ENCODE results near the gene KRTAP10-12. TPM values are rescaled to one million over a fixed set of nuclear protein-coding genes. Genes with fewer than 3 reads are reported as not detected.

The KRTAP10-12 gene
- total RNA-seq, 1 experiment from 2014 or later = not detected

DNA sequence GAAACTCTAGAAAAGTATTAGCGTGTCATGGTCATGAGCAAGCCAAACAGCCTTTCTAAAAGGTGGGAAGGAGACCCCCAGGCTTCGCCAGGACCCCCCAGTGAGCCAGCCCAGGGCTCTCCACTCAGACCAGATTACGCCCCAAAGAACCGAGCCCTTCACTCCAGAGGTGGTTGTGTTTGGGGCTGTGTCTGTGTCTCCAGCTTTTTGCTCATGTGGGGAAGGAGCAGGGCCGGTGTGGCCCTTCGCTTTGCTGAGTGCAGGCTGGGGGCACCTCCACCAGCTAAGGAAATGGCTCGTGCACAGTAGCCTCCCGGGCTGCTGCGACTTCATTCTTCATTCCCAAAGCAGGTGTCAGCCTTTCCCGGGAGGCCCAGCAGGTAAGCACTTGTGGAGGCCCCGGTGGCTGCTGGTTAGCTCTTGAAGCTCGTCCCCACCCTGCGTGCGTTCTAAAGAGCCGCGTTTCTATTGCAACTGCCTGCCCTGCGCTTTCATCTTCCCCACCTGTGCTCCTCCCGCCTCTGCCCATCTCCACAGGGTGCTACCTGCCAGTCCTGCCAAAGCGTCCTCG lies 13.9 kb downstream of the KRTAP10-12 start:
- Histone ChIP-seq H3K79me2 (ENCODE audit: low read length) (no peaks in the 10 kb centered on the region), H3K9me2 (replicated peaks; ENCODE audit: low read length) (no peaks in the 10 kb centered on the region), H3K27ac (ENCODE audit: low read length) (no peak overlapping the region), H3K27me3 (ENCODE audit: low read length) (peaks cover 11% of the 10 kb centered on the region; the same call in 1 of the 2 replicates), H4K20me1 (ENCODE audit: low read length) (no peaks in the 10 kb centered on the region), H3K4me1 (ENCODE audit: insufficient read depth, low read length) (peaks cover 12% of the 10 kb centered on the region; the same call in 1 of the 2 replicates), H3K9ac (ENCODE audit: low read length) (no peak overlapping the region), H3K4me3 (ENCODE audit: low read length) (no peak overlapping the region), H3K36me3 (ENCODE audit: low read depth, low read length) (no peaks in the 10 kb centered on the region), H3F3A (ENCODE audit: low read length, unreplicated experiment) (no peaks in the 10 kb centered on the region), H3K9me3 (ENCODE audit: low read length) (no peaks in the 10 kb centered on the region), H2AFZ (ENCODE audit: low read length) (no peak overlapping the region), H3K4me2 (ENCODE audit: low read length) (no peak overlapping the region)
- ATAC-seq (peak; percentile 5; the same call in 1 of the 2 replicates), DNase-seq (no peak)
- POLR2A ChIA-PET (ENCODE audit: unreplicated experiment) = no interaction called here
- CTCF ChIA-PET = interaction anchor here (1.4 to 1.6 kb wide), 2 partner anchors 32 to 83 kb away, joined by 5 to 7 read pairs; no protein-coding TSS in a partner anchor
- intact Hi-C loops (cut with micrococcal nuclease) = loop anchor here (5.0 kb wide), 1 partner anchor 76 kb away; no protein-coding TSS in a partner anchor
- BruUV-seq (replicated peaks) = no TSS peak
- TF ChIP-seq EZH2 (IDR thresholded peaks at IDR 0.05; ENCODE audit: low read length, unreplicated experiment) (no peak), EZH2phosphoT487 (IDR thresholded peaks at IDR 0.05; ENCODE audit: borderline replicate concordance, low read length) (no peak)
- TF ChIP-seq, protein P1, sequence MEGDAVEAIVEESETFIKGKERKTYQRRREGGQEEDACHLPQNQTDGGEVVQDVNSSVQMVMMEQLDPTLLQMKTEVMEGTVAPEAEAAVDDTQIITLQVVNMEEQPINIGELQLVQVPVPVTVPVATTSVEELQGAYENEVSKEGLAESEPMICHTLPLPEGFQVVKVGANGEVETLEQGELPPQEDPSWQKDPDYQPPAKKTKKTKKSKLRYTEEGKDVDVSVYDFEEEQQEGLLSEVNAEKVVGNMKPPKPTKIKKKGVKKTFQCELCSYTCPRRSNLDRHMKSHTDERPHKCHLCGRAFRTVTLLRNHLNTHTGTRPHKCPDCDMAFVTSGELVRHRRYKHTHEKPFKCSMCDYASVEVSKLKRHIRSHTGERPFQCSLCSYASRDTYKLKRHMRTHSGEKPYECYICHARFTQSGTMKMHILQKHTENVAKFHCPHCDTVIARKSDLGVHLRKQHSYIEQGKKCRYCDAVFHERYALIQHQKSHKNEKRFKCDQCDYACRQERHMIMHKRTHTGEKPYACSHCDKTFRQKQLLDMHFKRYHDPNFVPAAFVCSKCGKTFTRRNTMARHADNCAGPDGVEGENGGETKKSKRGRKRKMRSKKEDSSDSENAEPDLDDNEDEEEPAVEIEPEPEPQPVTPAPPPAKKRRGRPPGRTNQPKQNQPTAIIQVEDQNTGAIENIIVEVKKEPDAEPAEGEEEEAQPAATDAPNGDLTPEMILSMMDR (conservative IDR thresholded peaks at IDR 0.05; ENCODE audit: low read depth, low read length) = no peak

DNA sequence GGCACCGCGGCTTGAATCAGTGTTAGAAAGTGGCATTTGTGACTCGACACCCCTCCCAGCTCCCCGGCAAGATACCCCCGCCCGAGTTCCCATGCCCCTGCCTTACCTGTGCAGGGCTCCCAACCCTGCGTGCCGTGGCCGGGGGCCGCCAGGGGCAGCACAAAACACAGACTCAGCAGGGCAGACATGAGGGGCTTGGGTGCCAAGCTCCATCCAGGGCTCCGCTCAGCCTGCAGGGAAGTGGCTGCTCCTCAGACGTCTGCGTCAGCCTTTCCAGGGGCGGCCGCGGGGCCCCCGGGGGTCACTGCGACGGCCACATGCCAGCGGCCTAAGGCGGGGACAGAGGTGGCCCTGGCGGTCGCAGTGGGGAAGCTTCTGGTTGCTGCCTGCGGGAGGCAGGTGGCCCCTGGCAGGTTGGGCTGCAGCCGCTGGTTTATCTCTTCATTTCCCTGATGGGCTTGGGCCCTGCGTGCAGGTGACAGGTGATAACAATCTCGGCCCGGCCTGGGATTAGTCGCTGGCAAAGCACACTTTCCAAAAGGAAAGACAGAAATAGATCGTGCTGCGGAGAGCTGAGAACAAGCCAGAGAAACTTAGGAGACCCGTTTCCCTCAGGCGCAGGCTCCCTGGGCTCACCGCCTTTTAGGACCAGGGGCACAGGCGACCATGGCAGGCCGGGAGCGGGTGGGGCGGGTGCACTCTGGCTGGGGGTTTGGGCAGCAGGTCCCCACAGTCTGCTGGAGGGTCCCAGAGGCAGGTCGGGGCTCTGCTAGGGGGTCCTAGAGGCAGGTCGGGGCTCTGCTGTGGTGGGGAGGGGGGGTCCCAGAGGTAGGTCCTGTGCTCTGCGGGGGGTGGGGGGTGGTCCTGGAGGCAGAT lies 14.6 kb downstream of the KRTAP10-12 start, which contains the start of gene TSPEAR:
Gene TSPEAR (minus strand): TSS at position 246 of the 876 bp plus-strand sequence. CDS start 58 bp downstream, at position 188.
- H3K9ac ChIP-seq (ENCODE audit: low read length) = no peak within 1 kb of the TSS
- CTCF ChIA-PET = no interaction called here
- no peaks in the 10 kb centered on the region for H3K9me3 ChIP-seq (ENCODE audit: low read length)
- H3K79me2 ChIP-seq (ENCODE audit: low read length) = no peaks in the 10 kb centered on the region
- no peak within 1 kb of the TSS for H3K4me3 ChIP-seq (ENCODE audit: low read length)
- no TSS peak for BruUV-seq (replicated peaks)
- H3K27me3 ChIP-seq (ENCODE audit: low read length) = peaks cover 11% of the 10 kb centered on the region; the same call in 1 of the 2 replicates
- TF ChIP-seq EZH2 (IDR thresholded peaks at IDR 0.05; ENCODE audit: low read length, unreplicated experiment) (no peak), EZH2phosphoT487 (IDR thresholded peaks at IDR 0.05; ENCODE audit: borderline replicate concordance, low read length) (no peak)
- TF ChIP-seq, protein P1 (conservative IDR thresholded peaks at IDR 0.05; ENCODE audit: low read depth, low read length) = no peak
- peaks cover 12% of the 10 kb centered on the region; the same call in 1 of the 2 replicates for H3K4me1 ChIP-seq (ENCODE audit: insufficient read depth, low read length)
- intact Hi-C loops (cut with micrococcal nuclease) = loop anchor here (5.0 kb wide), 1 partner anchor 76 kb away; no protein-coding TSS in a partner anchor
- H3K27ac ChIP-seq (ENCODE audit: low read length) = no peak within 1 kb of the TSS
- H2AFZ ChIP-seq (ENCODE audit: low read length) = no peak within 1 kb of the TSS
- H4K20me1 ChIP-seq (ENCODE audit: low read length) = no peaks in the 10 kb centered on the region
- H3K4me2 ChIP-seq (ENCODE audit: low read length) = peak within 1 kb of the TSS; percentile 67; the same call in 1 of the 2 replicates
- H3K36me3 ChIP-seq (ENCODE audit: low read depth, low read length) = no peaks in the 10 kb centered on the region
- no peaks in the 10 kb centered on the region for H3K9me2 ChIP-seq (replicated peaks; ENCODE audit: low read length)
- POLR2A ChIA-PET (ENCODE audit: unreplicated experiment) = interaction anchor here (0.5 kb wide), 1 partner anchor 136 kb away, joined by 3 read pairs; no protein-coding TSS in a partner anchor
- ATAC-seq = no peak
- no peak for DNase-seq
- H3F3A ChIP-seq (ENCODE audit: low read length, unreplicated experiment) = no peaks in the 10 kb centered on the region
